H1 (cell line): ENCODE results near the gene LRRC37A. TPM values are rescaled to one million over a fixed set of nuclear protein-coding genes. Genes with fewer than 3 reads are reported as not detected.
"Not testable (repeated sequence)": the region's sequence is repeated elsewhere in the genome, so short reads cannot be mapped to it uniquely, and the experiment has no call there.

Experiments used
- CTCF ChIA-PET: fragments of 300-600 bp; sonication (Branson Sonifier 250); formaldehyde crosslinking; loops from one replicate; lab custom pipeline; 2021; ENCODE audit not compliant: partially characterized antibody; lab: Charles Lee
- POLR2A ChIA-PET: fragments of 300-600 bp; sonication (Branson Sonifier 250); formaldehyde crosslinking; loops from one replicate; lab custom pipeline; 2021; ENCODE audit warnings: inconsistent platforms; ENCODE audit not compliant: partially characterized antibody; lab: Charles Lee
- DNase-seq, 2 experiments: peaks; one replicate each; pipeline versions ENCODE4 v3.0.0 to v3.0.0-alpha.2; 2010 to 2022; ENCODE audit warnings: low spot score in 2 of 2, low read depth in 1 of 2, mixed read lengths in 1 of 2
- FAIRE-seq: peaks from 2 replicates; lab custom pipeline; 2011; peaks lifted over from hg19 to GRCh38; lab: Jason Lieb, UNC
- H2AFZ ChIP-seq: 2 replicates; pipeline ENCODE4 v1.8.1; 2012; ENCODE audit warnings: low read length, inconsistent platforms
- H2AK5ac ChIP-seq: 2 replicates; pipeline ENCODE4 v1.6.1; 2013; ENCODE audit warnings: low read depth, low read length
- H2BK120ac ChIP-seq: replicated peaks from 2 replicates; pipeline ENCODE3; 2013; ENCODE audit warnings: low read depth, low read length, inconsistent platforms
- H2BK12ac ChIP-seq: 2 replicates; pipeline ENCODE4 v1.6.1; 2013; ENCODE audit warnings: low read depth, low read length
- H2BK15ac ChIP-seq: 2 replicates; pipeline ENCODE4 v1.6.1; 2013; ENCODE audit warnings: low read length
- H2BK20ac ChIP-seq: 2 replicates; pipeline ENCODE4 v1.6.1; 2013; ENCODE audit warnings: low read length
- H2BK5ac ChIP-seq: 2 replicates; pipeline ENCODE4 v1.6.1; 2013; ENCODE audit warnings: low read depth, low read length
- H3K14ac ChIP-seq: 2 replicates; pipeline ENCODE4 v1.6.1; 2013; ENCODE audit warnings: inconsistent platforms; ENCODE audit not compliant: insufficient read length
- H3K18ac ChIP-seq: 2 replicates; pipeline ENCODE4 v1.6.1; 2013; ENCODE audit warnings: low read length; ENCODE audit errors: extremely low read depth
- H3K23ac ChIP-seq: 2 replicates; pipeline ENCODE4 v1.6.1; 2013; ENCODE audit warnings: inconsistent platforms; ENCODE audit not compliant: insufficient read length
- H3K23me2 ChIP-seq: 2 replicates; pipeline ENCODE4 v1.6.1; 2013; ENCODE audit warnings: low read depth, low read length
- H3K27ac ChIP-seq: 2 replicates; pipeline ENCODE4 v1.6.1; 2011; ENCODE audit warnings: low read depth, low read length, inconsistent platforms
- H3K27me3 ChIP-seq, 4 experiments: replicated peaks in 1 of 4; 1 replicate in 1 of 4; 2 replicates in 3 of 4; pipeline versions ENCODE4 v1.6.1 to v1.8.1; 2011 to 2013; ENCODE audit warnings: low read length in 3 of 4, mild to moderate bottlenecking in 3 of 4, inconsistent platforms in 2 of 4, mixed read lengths in 2 of 4, moderate library complexity in 1 of 4; ENCODE audit not compliant: control insufficient read depth in 3 of 4, insufficient read depth in 3 of 4; ENCODE audit errors: extremely low read depth in 1 of 4
- H3K36me3 ChIP-seq, 4 experiments: 2 replicates each; pipeline versions ENCODE4 v1.6.1 to v1.8.1; 2011 to 2013; ENCODE audit warnings: mild to moderate bottlenecking in 4 of 4, low read length in 3 of 4, moderate library complexity in 2 of 4, control low read depth in 1 of 4, inconsistent platforms in 1 of 4; ENCODE audit not compliant: insufficient read depth in 4 of 4, control insufficient read depth in 2 of 4
- H3K4ac ChIP-seq: replicated peaks from 2 replicates; pipeline ENCODE3; 2013; ENCODE audit warnings: low read length, low read depth, mixed read lengths, inconsistent platforms; ENCODE audit not compliant: insufficient read length
- H3K4me1 ChIP-seq, 4 experiments: replicated peaks in 1 of 4; 1 replicate in 1 of 4; 2 replicates in 3 of 4; pipeline versions ENCODE4 v1.6.1 to v1.8.1; 2011 to 2013; ENCODE audit warnings: low read length in 3 of 4, inconsistent platforms in 2 of 4, mixed read lengths in 1 of 4; ENCODE audit not compliant: insufficient read depth in 4 of 4, control insufficient read depth in 3 of 4
- H3K4me2 ChIP-seq, 2 experiments: 2 replicates each; pipeline versions ENCODE4 v1.6.1 to v1.8.1; 2011 to 2013; ENCODE audit warnings: low read depth in 2 of 2, low read length in 2 of 2, control low read depth in 1 of 2, inconsistent platforms in 1 of 2, mild to moderate bottlenecking in 1 of 2; ENCODE audit not compliant: insufficient read depth in 1 of 2
- H3K4me3 ChIP-seq, 4 experiments: fragments of 200-600, 300-600 bp in 1 of 4; sonication (generic), shearing (Covaris generic), sonication (Bioruptor Twin) in 1 of 4; 2 replicates each; pipeline versions ENCODE4 v1.5.1 to v1.8.1; 2011 to 2016; ENCODE audit warnings: low read length in 4 of 4, low read depth in 3 of 4, control low read depth in 2 of 4, inconsistent platforms in 2 of 4, mild to moderate bottlenecking in 2 of 4, mixed read lengths in 1 of 4, moderate library complexity in 1 of 4; ENCODE audit not compliant: insufficient read depth in 2 of 4; ENCODE audit errors: extremely low read depth in 1 of 4
- H3K56ac ChIP-seq: replicated peaks from 2 replicates; pipeline ENCODE3; 2013; ENCODE audit warnings: low read depth, mild to moderate bottlenecking, mixed read lengths, low read length, inconsistent platforms; ENCODE audit not compliant: insufficient read length
- H3K79me1 ChIP-seq: 2 replicates; pipeline ENCODE4 v1.6.1; 2013; ENCODE audit warnings: low read depth, low read length, control low read depth
- H3K79me2 ChIP-seq, 2 experiments: 2 replicates each; pipeline versions ENCODE4 v1.6.1 to v1.8.1; 2012 to 2013; ENCODE audit warnings: low read length in 2 of 2, mild to moderate bottlenecking in 2 of 2, inconsistent platforms in 1 of 2; ENCODE audit not compliant: insufficient read depth in 2 of 2, control insufficient read depth in 1 of 2
- H3K9ac ChIP-seq, 4 experiments: replicated peaks in 1 of 4; 1 replicate in 1 of 4; 2 replicates in 3 of 4; pipeline versions ENCODE4 v1.6.1 to v1.8.1; 2011 to 2013; ENCODE audit warnings: low read depth in 3 of 4, low read length in 3 of 4, control low read depth in 2 of 4, mild to moderate bottlenecking in 2 of 4, moderate library complexity in 2 of 4, inconsistent platforms in 1 of 4; ENCODE audit errors: extremely low read depth in 1 of 4
- H3K9me3 ChIP-seq, 2 experiments: 2 replicates each; pipeline versions ENCODE4 v1.6.1 to v1.8.1; 2012 to 2013; ENCODE audit warnings: mild to moderate bottlenecking in 2 of 2, moderate library complexity in 2 of 2, control low read depth in 1 of 2, inconsistent platforms in 1 of 2, low read depth in 1 of 2, low read length in 1 of 2, mixed read lengths in 1 of 2; ENCODE audit not compliant: insufficient read depth in 2 of 2
- H4K20me1 ChIP-seq, 2 experiments: replicated peaks in 1 of 2; 2 replicates each; pipeline versions ENCODE3 to v1.8.1; 2011 to 2013; ENCODE audit warnings: inconsistent platforms in 2 of 2, low read length in 2 of 2, mild to moderate bottlenecking in 1 of 2; ENCODE audit not compliant: insufficient read depth in 2 of 2, control insufficient read depth in 1 of 2
- H4K5ac ChIP-seq: 2 replicates; pipeline ENCODE4 v1.6.1; 2013; ENCODE audit warnings: low read length, low read depth, mixed read lengths, inconsistent platforms; ENCODE audit not compliant: insufficient read length
- H4K8ac ChIP-seq: 2 replicates; pipeline ENCODE4 v1.8.0; 2013; ENCODE audit warnings: mild to moderate bottlenecking, moderate library complexity, low read length, inconsistent platforms; ENCODE audit not compliant: insufficient read depth; ENCODE audit errors: extremely low read depth
- H4K91ac ChIP-seq: replicated peaks from 2 replicates; pipeline ENCODE3; 2013; ENCODE audit warnings: low read length, mixed read lengths, inconsistent platforms; ENCODE audit not compliant: insufficient read length
- WGBS, 2 experiments: shearing (Covaris generic) in 1 of 2; methylation state at CpG; one replicate each; pipeline versions ENCODE4 v1.1.6 to v1.1.7; 2013 to 2015; ENCODE audit warnings: low lambda C conversion rate in 2 of 2, mixed read lengths in 2 of 2, inconsistent platforms in 1 of 2, low coverage in 1 of 2, missing lambda C conversion rate in 1 of 2; ENCODE audit not compliant: insufficient replicate concordance in 2 of 2, insufficient coverage in 1 of 2, insufficient read length in 1 of 2; ENCODE audit errors: extremely low coverage in 1 of 2, missing lambda C conversion rate in 1 of 2; 5-methylcytosine and 5-hydroxymethylcytosine counted together
- polyA plus RNA-seq, 7 experiments: library from polyadenylated mRNA; depleted of rRNA in 3 of 7; stranded (reverse) in 5 of 7; unstranded in 2 of 7; fragments of >200 nt in 5 of 7; fragments of 200-250 nt in 2 of 7; gene quantifications; 1 replicate in 5 of 7; 2 replicates in 1 of 7; 4 replicates in 1 of 7; pipeline versions ENCODE4 v1.2.1 to v1.2.3, GENCODE V29; 2011 to 2013; ENCODE audit warnings: missing spikeins in 2 of 7, mixed read lengths in 2 of 7
- total RNA-seq: library from RNA; stranded (reverse); fragmentation: NEBNext Ultra II Directional; extraction: Animal tissue kit (Norgen Biotek cat#: 25700); gene quantifications from 2 replicates; pipeline ENCODE4 v1.2.1, GENCODE V29; 2021

Gene LRRC37A
- total and polyA plus RNA-seq, 2 of the 8 experiments (the other 6 are each of a cell fraction or from before 2014, with no cell fraction given), result 1.4 to 2.9 TPM

GRCh38 chr17:46291618-46292017, 3.3 kb upstream of the LRRC37A start:
- H3K27me3 ChIP-seq, H4K5ac ChIP-seq, FAIRE-seq, H3K9me3 ChIP-seq, DNase-seq, H3K56ac ChIP-seq, H3K36me3 ChIP-seq, H2BK12ac ChIP-seq, H2BK15ac ChIP-seq, H2BK20ac ChIP-seq, H3K18ac ChIP-seq, H4K91ac ChIP-seq, H3K4me3 ChIP-seq, H3K14ac ChIP-seq, H3K4ac ChIP-seq, H3K79me2 ChIP-seq, H3K9ac ChIP-seq, H4K8ac ChIP-seq, H3K23ac ChIP-seq, H3K4me1 ChIP-seq, CTCF ChIA-PET, H2BK5ac ChIP-seq, H2AK5ac ChIP-seq, H3K4me2 ChIP-seq, H2BK120ac ChIP-seq, H3K23me2 ChIP-seq, H3K79me1 ChIP-seq, H4K20me1 ChIP-seq, POLR2A ChIA-PET, H3K27ac ChIP-seq, H2AFZ ChIP-seq: not testable (repeated sequence)
- 88% methylated on average over 7 of the region's 8 CpGs; no CpG with 5 or more reads in 1 of the 2 experiments for WGBS, 2 experiments

- POLR2A ChIA-PET, H3K4me3 ChIP-seq: not testable (repeated sequence)
Observed at GRCh38 chr17:46341220-46341619, 46.3 kb downstream of the LRRC37A start.

More at GRCh38 chr17:46341220-46341619, 46.3 kb downstream of the LRRC37A start:
- H3K79me1 ChIP-seq, H3K9ac ChIP-seq, H3K23ac ChIP-seq, H2AK5ac ChIP-seq, H3K4me1 ChIP-seq, H2BK120ac ChIP-seq, H4K8ac ChIP-seq, H3K23me2 ChIP-seq, H2BK15ac ChIP-seq, H3K27me3 ChIP-seq, H2BK12ac ChIP-seq, H4K5ac ChIP-seq, H3K56ac ChIP-seq, H3K4me2 ChIP-seq, H3K36me3 ChIP-seq, H3K14ac ChIP-seq, H3K4ac ChIP-seq, H2BK20ac ChIP-seq, H2AFZ ChIP-seq, H4K20me1 ChIP-seq, H3K18ac ChIP-seq, H4K91ac ChIP-seq, DNase-seq, H3K27ac ChIP-seq, FAIRE-seq, H3K9me3 ChIP-seq, H2BK5ac ChIP-seq, H3K79me2 ChIP-seq, CTCF ChIA-PET: not testable (repeated sequence)
- no CpG with 5 or more reads among the region's 19 CpGs for WGBS, 2 experiments
